LNCaP clone FGC (cell line): ENCODE data around the gene MYBPC2.

ENCODE experiments used
- DNase-seq: peaks from one replicate; pipeline ENCODE4 v3.0.0-alpha.2; 2011; ENCODE audit warnings: low read depth
- H3K4me3 ChIP-seq: 2 replicates; pipeline ENCODE4 v1.5.1; 2011; ENCODE audit warnings: mild to moderate bottlenecking, low read depth, low read length, control low read depth
- CTCF ChIP-seq: IDR thresholded peaks from 2 replicates; pipeline ENCODE4 v1.5.1; 2012; ENCODE audit warnings: mild to moderate bottlenecking; ENCODE audit not compliant: control insufficient read depth, insufficient read depth; ENCODE audit errors: extremely low read depth

MYBPC2 gene

GRCh38 chr19:50451223-50451534, 18.5 kb downstream of the MYBPC2 start:
- no peak for TF ChIP-seq CTCF
- DNase-seq: no peak
- H3K4me3 ChIP-seq: no peak overlapping the region

- no peak for DNase-seq
- TF ChIP-seq CTCF: no peak
- no peak overlapping the region for H3K4me3 ChIP-seq
These were observed 20.6 kb downstream of the MYBPC2 start for GRCh38 chr19:50453243-50453642.

GRCh38 chr19:50455992-50456391, 23.3 kb downstream of the MYBPC2 start:
- DNase-seq: no peak
- no peak for TF ChIP-seq CTCF
- no peak overlapping the region for H3K4me3 ChIP-seq

GRCh38 chr19:50457300-50457699, 24.6 kb downstream of the MYBPC2 start:
- no peak for DNase-seq
- no peak for TF ChIP-seq CTCF

GRCh38 chr19:50458396-50459066, 25.8 kb downstream of the MYBPC2 start:
- no peak for TF ChIP-seq CTCF
- H3K4me3 ChIP-seq: no peak overlapping the region
- DNase-seq: no peak

More at GRCh38 chr19:50457300-50457699, 24.6 kb downstream of the MYBPC2 start:
- no peak overlapping the region for H3K4me3 ChIP-seq

- DNase-seq: no peak
- no peak overlapping the region for H3K4me3 ChIP-seq
- TF ChIP-seq CTCF: no peak
These were observed 26.4 kb downstream of the MYBPC2 start for GRCh38 chr19:50459067-50459456.

- no peak for DNase-seq
- no peak overlapping the region for H3K4me3 ChIP-seq
- TF ChIP-seq CTCF: no peak
These were observed 26.9 kb downstream of the MYBPC2 start for GRCh38 chr19:50459638-50460037.
